WTC11 (cell line): ENCODE results near the gene MRGPRF. TPM values are rescaled to one million over a fixed set of nuclear protein-coding genes. Genes with fewer than 3 reads are reported as not detected.

ENCODE experiments used
- ATAC-seq: fragments of 200-7000 bp; cut with Tn5 transposase; 2 replicates; pipeline ENCODE4 v1.10.0; 2021; ENCODE audit warnings: mild to moderate bottlenecking, moderate library complexity
- CTCF ChIA-PET: fragments of 300-600 bp; sonication (Branson Sonifier 250); formaldehyde crosslinking; loops from one replicate; lab custom pipeline; 2021; ENCODE audit warnings: antibody characterized with exemption; lab: Charles Lee
- POLR2A ChIA-PET: fragments of 350-600 bp; sonication (Branson Sonifier 250); formaldehyde crosslinking; loops from one replicate; lab custom pipeline; 2021; ENCODE audit warnings: antibody characterized with exemption; lab: Charles Lee
- DNase-seq: peaks from one replicate; pipeline ENCODE4 v3.0.0; 2021; ENCODE audit warnings: low spot score
- H3K27ac Mint-ChIP-seq: 2 replicates; pipeline ENCODE4 v1.8.0; 2021; ENCODE audit warnings: mixed read lengths
- H3K27me3 Mint-ChIP-seq: 2 replicates; pipeline ENCODE4 v1.8.0; 2021; ENCODE audit warnings: low read depth, mild to moderate bottlenecking, moderate library complexity, mixed read lengths
- H3K36me3 Mint-ChIP-seq: 2 replicates; pipeline ENCODE4 v1.8.0; 2021; ENCODE audit warnings: mixed read lengths
- H3K4me1 Mint-ChIP-seq: 2 replicates; pipeline ENCODE4 v1.8.0; 2022; ENCODE audit warnings: mixed read lengths
- H3K4me3 Mint-ChIP-seq: 2 replicates; pipeline ENCODE4 v1.8.0; 2021; ENCODE audit warnings: mild to moderate bottlenecking, moderate library complexity, mixed read lengths
- H3K9me3 Mint-ChIP-seq: 2 replicates; pipeline ENCODE4 v1.8.0; 2021; ENCODE audit warnings: mixed read lengths
- ATF1 ChIP-seq: sonication (generic); formaldehyde crosslinking; IDR thresholded peaks from 2 replicates; pipeline ENCODE4 v1.8.1; 2023; ENCODE audit warnings: mild to moderate bottlenecking, moderate library complexity, missing genetic modification reagents
- ATF6 ChIP-seq: sonication (generic); formaldehyde crosslinking; IDR thresholded peaks from 2 replicates; pipeline ENCODE4 v1.8.1; 2023; ENCODE audit warnings: mild to moderate bottlenecking, missing genetic modification reagents
- CREB1 ChIP-seq: sonication (generic); formaldehyde crosslinking; IDR thresholded peaks from 2 replicates; pipeline ENCODE4 v1.8.0; 2023; ENCODE audit warnings: mild to moderate bottlenecking, missing genetic modification reagents
- E2F5 ChIP-seq: sonication (generic); formaldehyde crosslinking; IDR thresholded peaks from 2 replicates; pipeline ENCODE4 v1.8.1; 2022; ENCODE audit warnings: mild to moderate bottlenecking, moderate library complexity, missing genetic modification reagents
- EMX1 ChIP-seq: fragments of 250-450 bp; sonication (Bioruptor Pico); IDR thresholded peaks from 2 replicates; pipeline ENCODE4 v1.8.0; 2021; ENCODE audit warnings: mild to moderate bottlenecking
- FOXK1 ChIP-seq: sonication (generic); formaldehyde crosslinking; IDR thresholded peaks from 2 replicates; pipeline ENCODE4 v1.8.0; 2022; ENCODE audit warnings: mild to moderate bottlenecking, moderate library complexity, missing genetic modification reagents
- FOXP4 ChIP-seq: sonication (generic); formaldehyde crosslinking; IDR thresholded peaks from 2 replicates; pipeline ENCODE4 v1.8.0; 2022; ENCODE audit warnings: mild to moderate bottlenecking, missing genetic modification reagents
- MAX ChIP-seq: sonication (generic); formaldehyde crosslinking; IDR thresholded peaks from 2 replicates; pipeline ENCODE4 v1.8.0; 2022; ENCODE audit warnings: mild to moderate bottlenecking, missing genetic modification reagents
- MLX ChIP-seq: sonication (generic); formaldehyde crosslinking; IDR thresholded peaks from 2 replicates; pipeline ENCODE4 v1.8.1; 2023; ENCODE audit warnings: mild to moderate bottlenecking, missing genetic modification reagents, moderate library complexity
- NR3C1 ChIP-seq: sonication (generic); formaldehyde crosslinking; conservative IDR thresholded peaks from 2 replicates; pipeline ENCODE4 v1.8.1; 2023; ENCODE audit warnings: low read depth, mild to moderate bottlenecking, missing genetic modification reagents
- PRDM15 ChIP-seq: sonication (generic); formaldehyde crosslinking; IDR thresholded peaks from 2 replicates; pipeline ENCODE4 v1.8.0; 2022; ENCODE audit warnings: missing genetic modification reagents
- RELA ChIP-seq: sonication (generic); formaldehyde crosslinking; IDR thresholded peaks from 2 replicates; pipeline ENCODE4 v1.8.1; 2022; ENCODE audit warnings: missing genetic modification reagents, mild to moderate bottlenecking, borderline replicate concordance
- TEAD1 ChIP-seq: sonication (generic); formaldehyde crosslinking; IDR thresholded peaks from 2 replicates; pipeline ENCODE4 v1.8.0; 2022; ENCODE audit warnings: mild to moderate bottlenecking, missing genetic modification reagents
- TP53 ChIP-seq: sonication (generic); formaldehyde crosslinking; IDR thresholded peaks from 2 replicates; pipeline ENCODE4 v1.8.1; 2023; ENCODE audit warnings: mild to moderate bottlenecking, missing genetic modification reagents
- USF2 ChIP-seq: sonication (generic); formaldehyde crosslinking; IDR thresholded peaks from 2 replicates; pipeline ENCODE4 v1.8.1; 2023; ENCODE audit warnings: mild to moderate bottlenecking, missing genetic modification reagents, moderate library complexity
- ZNF121 ChIP-seq: sonication (generic); formaldehyde crosslinking; IDR thresholded peaks from 2 replicates; pipeline ENCODE4 v1.8.0; 2023; ENCODE audit warnings: missing genetic modification reagents
- ZNF138 ChIP-seq: sonication (generic); formaldehyde crosslinking; conservative IDR thresholded peaks from 2 replicates; pipeline ENCODE4 v1.8.1; 2022; ENCODE audit warnings: mild to moderate bottlenecking, moderate library complexity, missing genetic modification reagents
- ZNF281 ChIP-seq: sonication (generic); formaldehyde crosslinking; IDR thresholded peaks from 2 replicates; pipeline ENCODE4 v1.8.0; 2023; ENCODE audit warnings: mild to moderate bottlenecking, missing genetic modification reagents
- total RNA-seq: library from RNA; stranded (reverse); gene quantifications from 3 replicates; pipeline ENCODE4 v1.2.3, GENCODE V29; 2021

MRGPRF gene
- total RNA-seq, 1 experiment from 2014 or later: 3.8 TPM

- ATAC-seq (peak; percentile 67), DNase-seq (peak; percentile 18)
- no peaks in the 10 kb centered on the region for H3K27me3 Mint-ChIP-seq
- ChIA-PET POLR2A (interaction anchor here (0.7 kb wide), 1 partner anchor 92 kb away, joined by 10 read pairs; no protein-coding TSS in a partner anchor), CTCF (interaction anchor here (1.0 to 5.0 kb wide), 3 partner anchors 12 to 76 kb away, joined by 4 to 40 read pairs (median 5); no protein-coding TSS in a partner anchor)
- H3K27ac Mint-ChIP-seq: no peak overlapping the region
- no peaks in the 10 kb centered on the region for H3K36me3 Mint-ChIP-seq
- no peak for TF ChIP-seq FOXP4 (CRISPR knock-in tag)
- no peak for TF ChIP-seq ATF1 (CRISPR knock-in tag)
- TF ChIP-seq FOXK1 (CRISPR knock-in tag): no peak
- TF ChIP-seq EMX1 (CRISPR knock-in tag): no peak
- no peak for TF ChIP-seq ATF6 (CRISPR knock-in tag)
- TF ChIP-seq MLX (CRISPR knock-in tag): no peak
- TF ChIP-seq NR3C1 (CRISPR knock-in tag): no peak
- peaks cover 19% of the 10 kb centered on the region for H3K9me3 Mint-ChIP-seq
- no peak overlapping the region for H3K4me3 Mint-ChIP-seq
- H3K4me1 Mint-ChIP-seq: peaks cover 6% of the 10 kb centered on the region
Measured at GRCh38 chr11:68968306-68969250, 44.5 kb downstream of the MRGPRF start.

- Mint-ChIP-seq H3K36me3 (no peaks in the 10 kb centered on the region), H3K27ac (no peak overlapping the region), H3K9me3 (peaks cover 19% of the 10 kb centered on the region), H3K4me3 (no peak overlapping the region), H3K4me1 (peaks cover 6% of the 10 kb centered on the region), H3K27me3 (no peaks in the 10 kb centered on the region)
- ATAC-seq (no peak), DNase-seq (peak; percentile 5)
- ChIA-PET CTCF (interaction anchor here (5.0 kb wide), 1 partner anchor 11 kb away, joined by 40 read pairs; no protein-coding TSS in a partner anchor), POLR2A (no interaction called here)
- TF ChIP-seq ZNF138 (CRISPR knock-in tag): no peak
- no peak for TF ChIP-seq USF2 (CRISPR knock-in tag)
- no peak for TF ChIP-seq RELA
- no peak for TF ChIP-seq PRDM15
- TF ChIP-seq CREB1 (CRISPR knock-in tag): no peak
- no peak for TF ChIP-seq TEAD1
- TF ChIP-seq ZNF281 (CRISPR knock-in tag): no peak
- TF ChIP-seq TP53 (CRISPR knock-in tag): no peak
- TF ChIP-seq MAX (CRISPR knock-in tag): no peak
- no peak for TF ChIP-seq E2F5 (CRISPR knock-in tag)
- TF ChIP-seq ZNF121 (CRISPR knock-in tag): no peak
Measured at GRCh38 chr11:68966894-68967780, 45.9 kb downstream of the MRGPRF start.
